ENCODE data around the gene OOSP1. TPM values are rescaled to one million over a fixed set of nuclear protein-coding genes. Genes with fewer than 3 reads are reported as not detected.

The OOSP1 gene
- total RNA-seq, 3 donors from 2014 or later (not counting 1 experiment from before 2014, with no cell fraction given): 0.48 TPM; not detected in 2

DNA sequence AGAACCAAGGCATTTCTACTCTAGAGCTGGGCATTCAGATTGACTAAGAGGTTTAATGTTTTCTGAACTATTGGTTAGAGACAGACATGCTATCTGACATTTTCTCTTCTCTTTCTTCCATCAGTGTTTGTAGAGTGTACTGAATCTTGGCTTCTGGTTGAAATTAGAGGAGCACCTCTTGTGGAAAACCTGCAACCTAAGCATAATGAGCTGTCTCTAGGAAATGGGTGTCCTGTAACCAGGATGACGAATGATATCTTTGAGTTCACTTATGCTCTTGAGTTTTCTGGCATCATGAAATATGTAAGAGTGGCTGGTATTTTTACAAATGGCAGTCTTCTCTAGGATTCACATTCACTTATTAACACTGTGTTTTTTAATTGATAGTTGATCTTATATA is 45.0 kb downstream of the OOSP1 start:
- Histone ChIP-seq H3K4me1 (ENCODE audit: control insufficient read depth, insufficient read depth, low read length) (no peaks in the 10 kb centered on the region), H3K27me3 (ENCODE audit: control insufficient read depth, insufficient read depth, low read length) (peaks cover 6% of the 10 kb centered on the region), H3K4me3 (ENCODE audit: low read length) (no peak overlapping the region), H3K9me3 (ENCODE audit: control insufficient read depth, insufficient read depth, low read length) (no peaks in the 10 kb centered on the region), H3K27ac (ENCODE audit: low read length) (no peak overlapping the region), H3K36me3 (ENCODE audit: control insufficient read depth, insufficient read depth, low read length) (no peaks in the 10 kb centered on the region)
- DNase-seq (no peak), ATAC-seq (no peak)
- 100% methylated on average over 1 of the region's 1 CpG for WGBS (ENCODE audit: insufficient coverage)
- Mint-ChIP-seq H3K4me3 (no peak overlapping the region), H3K27ac (no peak overlapping the region), H3K36me3 (no peaks in the 10 kb centered on the region), H3K4me1 (no peaks in the 10 kb centered on the region), H3K27me3 (ENCODE audit: low read depth in 2 of 2) (peaks cover 0 to 9% of the 10 kb centered on the region in 2 donors), H3K9me3 (peaks cover 0 to 2% of the 10 kb centered on the region in 2 donors)
- intact Hi-C loops (cut with micrococcal nuclease): no loop called here
- TF ChIP-seq, protein P1, sequence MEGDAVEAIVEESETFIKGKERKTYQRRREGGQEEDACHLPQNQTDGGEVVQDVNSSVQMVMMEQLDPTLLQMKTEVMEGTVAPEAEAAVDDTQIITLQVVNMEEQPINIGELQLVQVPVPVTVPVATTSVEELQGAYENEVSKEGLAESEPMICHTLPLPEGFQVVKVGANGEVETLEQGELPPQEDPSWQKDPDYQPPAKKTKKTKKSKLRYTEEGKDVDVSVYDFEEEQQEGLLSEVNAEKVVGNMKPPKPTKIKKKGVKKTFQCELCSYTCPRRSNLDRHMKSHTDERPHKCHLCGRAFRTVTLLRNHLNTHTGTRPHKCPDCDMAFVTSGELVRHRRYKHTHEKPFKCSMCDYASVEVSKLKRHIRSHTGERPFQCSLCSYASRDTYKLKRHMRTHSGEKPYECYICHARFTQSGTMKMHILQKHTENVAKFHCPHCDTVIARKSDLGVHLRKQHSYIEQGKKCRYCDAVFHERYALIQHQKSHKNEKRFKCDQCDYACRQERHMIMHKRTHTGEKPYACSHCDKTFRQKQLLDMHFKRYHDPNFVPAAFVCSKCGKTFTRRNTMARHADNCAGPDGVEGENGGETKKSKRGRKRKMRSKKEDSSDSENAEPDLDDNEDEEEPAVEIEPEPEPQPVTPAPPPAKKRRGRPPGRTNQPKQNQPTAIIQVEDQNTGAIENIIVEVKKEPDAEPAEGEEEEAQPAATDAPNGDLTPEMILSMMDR (IDR thresholded peaks at IDR 0.05): no peak

DNA sequence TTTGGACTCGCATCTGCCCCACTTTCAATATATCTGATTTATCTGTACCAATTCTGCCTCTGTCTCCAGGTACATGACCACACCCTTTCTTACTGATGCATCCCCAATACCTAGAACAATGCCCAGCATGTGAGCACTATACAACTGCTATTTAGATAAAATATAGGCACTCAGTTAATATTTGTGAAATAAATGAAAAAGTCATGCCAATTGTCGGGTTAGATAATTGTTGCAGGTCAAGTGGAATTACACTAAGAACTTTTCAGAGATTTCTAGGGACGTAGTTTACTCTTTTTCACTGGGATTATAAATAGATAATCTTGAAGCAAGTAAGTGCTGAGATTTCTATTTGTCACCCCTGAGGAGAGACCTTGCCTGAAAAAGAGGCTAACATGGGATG is 46.1 kb downstream of the OOSP1 start:
- no peak overlapping the region for H3K27ac Mint-ChIP-seq
- no peaks in the 10 kb centered on the region for H3K4me1 ChIP-seq (ENCODE audit: control insufficient read depth, insufficient read depth, low read length)
- no peak overlapping the region for H3K4me3 Mint-ChIP-seq

DNA sequence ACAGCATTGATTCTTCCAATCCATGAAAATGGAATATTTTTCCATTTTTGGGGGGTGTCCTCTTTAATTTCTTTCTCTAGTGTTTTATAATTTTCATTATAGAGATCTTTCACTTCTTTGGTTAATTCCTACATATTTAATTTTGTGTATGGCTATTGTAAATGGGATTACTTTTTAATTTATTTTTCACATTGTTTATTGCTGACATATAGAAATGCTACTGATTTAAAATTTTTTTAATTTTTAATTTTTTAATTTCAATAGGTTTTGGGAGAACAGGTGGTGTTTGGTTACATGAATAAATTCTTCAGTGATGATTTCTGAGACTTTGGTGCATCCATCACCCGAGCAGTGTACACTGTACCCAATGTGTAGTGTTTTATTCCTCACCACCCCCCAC is 52.2 kb downstream of the OOSP1 start:
- H3K27ac Mint-ChIP-seq: no peak overlapping the region
- ATAC-seq: no peak

More for the DNA sequence above, 46.1 kb downstream of the OOSP1 start:
- Mint-ChIP-seq H3K36me3 (no peaks in the 10 kb centered on the region), H3K27me3 (ENCODE audit: low read depth in 2 of 2) (peaks cover 0 to 5% of the 10 kb centered on the region in 2 donors), H3K4me1 (no peaks in the 10 kb centered on the region), H3K9me3 (peaks cover 2 to 6% of the 10 kb centered on the region in 2 donors)
- no peak overlapping the region for H3K4me3 ChIP-seq (ENCODE audit: low read length)
- no peaks in the 10 kb centered on the region for H3K36me3 ChIP-seq (ENCODE audit: control insufficient read depth, insufficient read depth, low read length)
- DNase-seq: no peak
- H3K27ac ChIP-seq (ENCODE audit: low read length): no peak overlapping the region
- intact Hi-C loops (cut with micrococcal nuclease): no loop called here
- peaks cover 6% of the 10 kb centered on the region for H3K27me3 ChIP-seq (ENCODE audit: control insufficient read depth, insufficient read depth, low read length)
- ATAC-seq: no peak
- H3K9me3 ChIP-seq (ENCODE audit: control insufficient read depth, insufficient read depth, low read length): no peaks in the 10 kb centered on the region
- TF ChIP-seq, protein P1 (IDR thresholded peaks at IDR 0.05): no peak
- 88% methylated on average over 3 of the region's 3 CpGs for WGBS (ENCODE audit: insufficient coverage)

More for the DNA sequence above, 52.2 kb downstream of the OOSP1 start:
- TF ChIP-seq, protein P1 (IDR thresholded peaks at IDR 0.05): no peak
- WGBS (ENCODE audit: insufficient coverage): 78% methylated on average over 1 of the region's 1 CpG
- H3K4me1 Mint-ChIP-seq: no peaks in the 10 kb centered on the region
- intact Hi-C loops (cut with micrococcal nuclease): no loop called here
- no peak for DNase-seq
- H3K4me3 Mint-ChIP-seq: no peak overlapping the region
- Histone ChIP-seq H3K27me3 (ENCODE audit: control insufficient read depth, insufficient read depth, low read length) (no peaks in the 10 kb centered on the region), H3K4me3 (ENCODE audit: low read length) (no peak overlapping the region), H3K36me3 (ENCODE audit: control insufficient read depth, insufficient read depth, low read length) (no peaks in the 10 kb centered on the region), H3K9me3 (ENCODE audit: control insufficient read depth, insufficient read depth, low read length) (no peaks in the 10 kb centered on the region), H3K27ac (ENCODE audit: low read length) (no peak overlapping the region), H3K4me1 (ENCODE audit: control insufficient read depth, insufficient read depth, low read length) (no peaks in the 10 kb centered on the region)
- peaks cover 0 to 8% of the 10 kb centered on the region in 2 donors for H3K27me3 Mint-ChIP-seq (ENCODE audit: low read depth in 2 of 2)
- peaks cover 3 to 12% of the 10 kb centered on the region in 2 donors for H3K9me3 Mint-ChIP-seq
- peaks cover 8% of the 10 kb centered on the region for H3K36me3 Mint-ChIP-seq

Data from natural killer cell (primary cell).